ENCODE results near the gene KRTAP9-3. TPM values are rescaled to one million over a fixed set of nuclear protein-coding genes. Genes with fewer than 3 reads are reported as not detected.

The KRTAP9-3 gene
- total and polyA plus RNA-seq, 3 donors from 2014 or later = not detected

- H3K27ac ChIP-seq = no peak overlapping the region
- H3K36me3 ChIP-seq (ENCODE audit: low read depth, missing control alignments) = no peaks in the 10 kb centered on the region
- WGBS, 2 donors = 85 to 87% methylated on average over 3 of the region's 3 CpGs
- TF ChIP-seq, protein P1, sequence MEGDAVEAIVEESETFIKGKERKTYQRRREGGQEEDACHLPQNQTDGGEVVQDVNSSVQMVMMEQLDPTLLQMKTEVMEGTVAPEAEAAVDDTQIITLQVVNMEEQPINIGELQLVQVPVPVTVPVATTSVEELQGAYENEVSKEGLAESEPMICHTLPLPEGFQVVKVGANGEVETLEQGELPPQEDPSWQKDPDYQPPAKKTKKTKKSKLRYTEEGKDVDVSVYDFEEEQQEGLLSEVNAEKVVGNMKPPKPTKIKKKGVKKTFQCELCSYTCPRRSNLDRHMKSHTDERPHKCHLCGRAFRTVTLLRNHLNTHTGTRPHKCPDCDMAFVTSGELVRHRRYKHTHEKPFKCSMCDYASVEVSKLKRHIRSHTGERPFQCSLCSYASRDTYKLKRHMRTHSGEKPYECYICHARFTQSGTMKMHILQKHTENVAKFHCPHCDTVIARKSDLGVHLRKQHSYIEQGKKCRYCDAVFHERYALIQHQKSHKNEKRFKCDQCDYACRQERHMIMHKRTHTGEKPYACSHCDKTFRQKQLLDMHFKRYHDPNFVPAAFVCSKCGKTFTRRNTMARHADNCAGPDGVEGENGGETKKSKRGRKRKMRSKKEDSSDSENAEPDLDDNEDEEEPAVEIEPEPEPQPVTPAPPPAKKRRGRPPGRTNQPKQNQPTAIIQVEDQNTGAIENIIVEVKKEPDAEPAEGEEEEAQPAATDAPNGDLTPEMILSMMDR (IDR thresholded peaks at IDR 0.05) = no peak
- no peak for TF ChIP-seq POLR2A (IDR thresholded peaks at IDR 0.05)
- H3K9me3 ChIP-seq = no peaks in the 10 kb centered on the region
- intact Hi-C loops (cut with DNase I; ENCODE audit: low total_unique reads) = no loop called here
- H3K4me3 ChIP-seq = no peak overlapping the region
- no peaks in the 10 kb centered on the region for H3K4me1 ChIP-seq
- no peaks in the 10 kb centered on the region for H3K27me3 ChIP-seq
- DNase-seq = no peak
These were observed 41.9 kb upstream of the KRTAP9-3 start for GRCh38 chr17:41190328-41190727.

DNA sequence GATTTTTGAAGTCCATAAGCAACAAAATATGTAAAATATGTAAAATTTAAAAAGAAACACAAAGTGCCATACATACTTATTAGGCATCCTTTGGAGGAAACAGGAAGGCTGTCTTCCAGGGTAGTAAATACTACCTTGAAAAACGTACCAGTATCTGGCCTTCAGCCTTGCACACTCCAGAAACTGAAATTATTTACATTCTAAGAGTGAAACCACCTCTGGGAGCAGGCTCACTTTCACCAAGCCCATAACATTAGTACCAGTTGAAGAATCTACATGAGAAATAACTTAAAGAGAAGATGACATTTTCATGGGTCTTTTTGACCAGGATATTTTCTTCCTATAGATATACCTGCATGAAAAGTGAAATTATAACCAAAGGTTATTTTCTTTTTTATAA lies 36.2 kb upstream of the KRTAP9-3 start:
- Histone ChIP-seq H3K4me3 (no peak overlapping the region), H3K27me3 (no peaks in the 10 kb centered on the region), H3K36me3 (ENCODE audit: low read depth, missing control alignments) (no peaks in the 10 kb centered on the region), H3K4me1 (no peaks in the 10 kb centered on the region), H3K9me3 (no peaks in the 10 kb centered on the region), H3K27ac (no peak overlapping the region)
- WGBS, 2 donors = 41 to 50% methylated on average over 1 of the region's 1 CpG
- intact Hi-C loops (cut with DNase I; ENCODE audit: low total_unique reads) = no loop called here
- TF ChIP-seq, protein P1 (IDR thresholded peaks at IDR 0.05) = no peak
- no peak for TF ChIP-seq POLR2A (IDR thresholded peaks at IDR 0.05)
- DNase-seq = no peak

DNA sequence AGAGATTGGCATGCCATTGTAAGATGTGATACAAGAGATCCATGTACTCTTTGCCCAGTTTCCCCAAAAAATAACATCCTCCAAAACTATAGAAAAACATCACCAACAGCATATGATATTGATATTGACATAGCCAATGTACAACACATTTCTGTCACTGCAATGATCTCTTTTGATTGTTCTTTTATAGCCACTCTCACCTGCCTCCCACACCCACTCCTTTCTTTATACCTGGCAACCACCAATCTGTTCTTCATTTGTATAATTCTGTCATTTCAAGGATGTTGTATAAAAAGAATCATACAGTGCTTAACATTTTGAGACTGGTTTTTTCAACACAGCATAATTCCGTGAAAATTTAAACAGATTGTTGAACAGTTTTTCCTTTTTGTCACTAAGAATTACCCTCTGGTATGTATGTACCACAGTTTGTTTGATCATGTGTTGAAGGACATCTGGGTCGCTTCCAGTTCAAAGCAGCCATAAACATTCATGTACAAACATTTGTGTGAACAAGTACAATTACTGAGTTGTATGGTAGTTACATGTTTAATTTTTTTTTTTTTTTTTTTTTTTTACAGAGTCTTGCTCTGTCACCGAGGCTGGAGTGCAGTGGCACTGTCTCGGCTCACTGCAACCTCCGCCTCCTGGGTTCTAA lies 32.7 kb upstream of the KRTAP9-3 start:
- no peaks in the 10 kb centered on the region for H3K36me3 ChIP-seq (ENCODE audit: low read depth, missing control alignments)
- intact Hi-C loops (cut with DNase I; ENCODE audit: low total_unique reads) = no loop called here

DNA sequence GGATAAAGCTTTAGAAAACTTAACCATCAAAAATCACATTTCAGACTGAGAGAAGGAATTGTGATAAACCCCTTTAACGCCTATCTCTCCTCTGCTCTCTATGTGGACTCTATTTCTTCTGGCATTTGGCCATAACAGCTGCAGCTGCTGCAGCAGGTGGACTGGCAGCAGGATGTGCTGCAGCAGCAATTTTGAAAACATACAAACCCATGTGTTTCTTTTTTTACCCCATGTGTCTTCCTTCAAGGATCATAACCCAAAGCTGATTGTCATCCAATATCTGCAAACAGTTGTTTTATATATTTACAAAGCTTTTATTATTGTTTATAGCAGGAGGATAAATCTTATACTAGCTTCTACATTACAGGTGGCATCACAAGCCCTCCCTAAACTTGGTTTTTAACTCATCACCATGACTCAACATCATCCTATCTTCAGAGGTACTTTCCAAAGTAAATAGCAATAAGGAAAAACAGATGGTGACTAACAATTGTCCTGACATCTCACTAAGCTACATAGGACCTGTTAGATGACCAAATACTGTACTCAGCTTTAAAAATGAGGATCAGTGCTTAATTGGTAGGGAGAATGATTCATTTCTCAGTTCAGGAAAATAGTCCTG lies 20.3 kb upstream of the KRTAP9-3 start:
- 27 to 36% methylated on average over 1 of the region's 1 CpG for WGBS, 2 donors
- H3K4me1 ChIP-seq = no peaks in the 10 kb centered on the region
- no peak for DNase-seq
- TF ChIP-seq POLR2A (IDR thresholded peaks at IDR 0.05) = no peak
- TF ChIP-seq, protein P1 (IDR thresholded peaks at IDR 0.05) = no peak
- no peaks in the 10 kb centered on the region for H3K9me3 ChIP-seq
- H3K27me3 ChIP-seq = no peaks in the 10 kb centered on the region
- no peak overlapping the region for H3K27ac ChIP-seq
- intact Hi-C loops (cut with DNase I; ENCODE audit: low total_unique reads) = no loop called here
- H3K4me3 ChIP-seq = no peak overlapping the region
- no peaks in the 10 kb centered on the region for H3K36me3 ChIP-seq (ENCODE audit: low read depth, missing control alignments)

More for the DNA sequence above, 32.7 kb upstream of the KRTAP9-3 start:
- Histone ChIP-seq H3K4me1 (no peaks in the 10 kb centered on the region), H3K9me3 (no peaks in the 10 kb centered on the region), H3K27me3 (no peaks in the 10 kb centered on the region), H3K4me3 (no peak overlapping the region), H3K27ac (no peak overlapping the region)
- TF ChIP-seq POLR2A (IDR thresholded peaks at IDR 0.05) = no peak
- TF ChIP-seq, protein P1 (IDR thresholded peaks at IDR 0.05) = no peak
- 66 to 89% methylated on average over 3 to 5 of the region's 5 CpGs for WGBS, 2 donors
- DNase-seq = no peak
